DMS79 treated with DMSO at 0.1 percent for 48 hours (cell line): ENCODE data around the gene SGF29.
"Not testable (repeated sequence)": the region's sequence is repeated elsewhere in the genome, so short reads cannot be mapped to it uniquely, and the experiment has no call there.

ENCODE experiments used
- DNase-seq: peaks from one replicate; lab custom pipeline; 2025; lab: John Stamatoyannopoulos, UW

Gene SGF29

DNA sequence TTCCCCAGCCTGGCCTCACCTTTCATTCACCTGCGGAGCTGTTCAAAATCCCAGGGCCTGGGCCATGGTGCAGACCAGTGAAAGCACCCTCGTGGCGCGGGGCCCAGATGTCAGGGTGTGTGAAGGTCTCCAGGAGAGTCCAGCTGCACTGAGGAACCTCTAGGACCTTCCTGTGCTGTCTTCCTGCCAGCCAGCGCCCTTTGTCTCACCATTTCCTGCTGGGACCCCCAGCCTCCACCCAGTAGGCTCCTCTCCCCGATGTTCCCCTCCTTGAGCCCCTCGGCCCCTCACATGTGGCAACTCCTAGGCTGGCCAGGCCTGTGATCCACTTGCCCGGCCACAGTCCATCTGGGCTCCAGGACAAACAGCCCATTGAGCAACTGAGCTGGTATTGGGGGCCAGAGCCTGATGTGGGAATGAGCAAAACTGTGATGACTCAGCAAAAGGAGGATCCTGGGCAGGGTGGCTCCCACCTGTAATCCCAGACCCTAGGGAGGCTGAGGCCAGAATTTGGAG lies 42.5 kb downstream of the SGF29 start:
- no peak for DNase-seq

GRCh38 chr16:28596840-28597691 lies 43.3 kb downstream of the SGF29 start, which contains the start of gene SULT1A2:
Gene SULT1A2, minus strand, starts transcription at chr16:28597050. Its CDS starts 1,120 bp downstream, at chr16:28595930.
- no peak for DNase-seq

DNA sequence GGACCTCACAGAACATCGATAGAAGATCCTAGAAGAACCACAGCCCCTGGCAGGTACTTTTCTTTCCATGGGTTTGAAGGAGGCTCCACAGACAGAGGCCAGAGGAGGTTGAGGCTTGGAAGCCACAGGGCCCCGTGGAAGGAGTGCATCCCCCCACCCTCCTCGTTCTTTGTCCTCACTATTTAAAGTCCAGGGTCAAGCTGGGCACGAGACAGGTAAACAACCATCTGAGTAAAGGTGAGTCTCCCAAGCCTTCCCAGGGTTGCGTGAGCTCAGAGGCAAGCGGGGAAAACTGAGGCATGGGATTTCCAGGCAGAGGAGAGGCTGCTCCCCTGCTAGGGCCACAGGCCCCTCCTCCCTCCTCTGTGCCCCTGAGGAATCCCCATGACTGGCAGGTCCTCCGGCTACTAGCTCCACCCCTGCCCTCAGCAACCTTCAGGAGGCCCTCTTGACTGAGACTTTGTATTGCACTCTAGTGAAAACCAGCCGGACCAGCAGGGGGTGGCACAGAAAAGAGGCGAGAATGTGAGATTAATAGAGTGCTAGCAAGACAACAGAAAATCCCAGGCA lies 44.1 kb downstream of the SGF29 start:
- DNase-seq: no peak

- DNase-seq: not testable (repeated sequence)
Measured at GRCh38 chr16:28599377-28600285, 45.9 kb downstream of the SGF29 start.

- not testable (repeated sequence) for DNase-seq
Measured at GRCh38 chr16:28600965-28601364, 47.2 kb downstream of the SGF29 start.

DNA sequence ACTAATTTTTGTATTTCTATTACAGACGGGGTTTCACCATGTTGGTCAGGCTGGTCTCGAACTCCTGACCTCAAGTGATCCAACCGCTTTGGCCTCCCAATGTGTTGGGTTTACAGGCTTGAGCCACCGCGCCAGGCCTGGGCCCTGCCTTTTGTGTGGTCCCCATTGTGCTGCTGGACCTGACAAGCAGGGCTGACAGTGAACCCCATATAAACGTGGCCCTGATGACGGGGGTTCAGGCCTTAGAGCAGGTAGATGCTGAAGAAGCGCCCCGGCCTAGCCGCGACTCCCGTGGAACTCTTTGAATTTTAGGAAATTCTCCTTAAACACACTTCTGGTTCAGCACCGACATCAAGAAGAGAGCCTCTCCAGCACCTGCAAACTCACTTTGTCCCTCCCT lies 47.9 kb downstream of the SGF29 start:
- DNase-seq: not testable (repeated sequence)

GRCh38 chr16:28602062-28602461 lies 48.3 kb downstream of the SGF29 start:
- DNase-seq: not testable (repeated sequence)

- no peak for DNase-seq
Measured at GRCh38 chr16:28602529-28602928, 48.8 kb downstream of the SGF29 start.

DNA sequence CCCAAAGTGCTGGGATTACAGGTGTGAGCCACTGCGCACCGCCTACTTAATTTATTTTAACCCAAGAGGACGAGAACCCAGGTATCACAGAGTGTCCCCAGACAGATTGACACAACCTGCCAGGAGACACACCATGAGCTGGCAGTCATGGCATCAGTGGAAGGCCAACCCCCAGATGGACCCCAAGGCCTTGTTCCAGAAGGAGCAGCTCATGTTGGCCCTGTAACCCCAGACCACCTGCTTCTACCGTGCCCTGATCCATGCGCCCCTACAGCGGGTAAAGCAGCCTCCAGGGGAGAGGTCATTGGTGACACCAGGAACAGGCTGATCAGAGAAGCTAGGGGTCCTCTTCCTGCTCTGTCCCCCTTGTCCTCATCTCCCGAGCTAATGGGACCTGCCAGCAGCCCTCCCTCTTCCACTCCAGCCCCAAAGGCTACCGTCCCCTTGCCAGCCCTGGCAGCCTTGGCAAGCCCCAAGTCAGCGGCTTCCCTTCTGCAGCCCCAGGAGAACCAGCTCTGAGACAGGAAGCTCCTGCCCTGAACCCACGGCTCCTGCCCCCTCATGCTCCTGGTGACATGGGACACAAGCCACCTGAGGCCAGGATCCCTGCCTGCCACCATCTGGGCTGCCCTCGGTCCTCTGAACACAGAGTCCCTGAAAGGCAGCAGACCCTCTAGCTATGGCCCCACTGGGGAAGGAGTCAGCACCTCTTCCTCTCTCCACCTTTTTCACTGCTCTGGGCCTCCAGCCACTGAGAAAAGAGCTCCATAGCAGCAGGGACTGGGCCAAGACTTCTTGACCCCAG lies 49.9 kb downstream of the SGF29 start:
- DNase-seq: no peak

DNA sequence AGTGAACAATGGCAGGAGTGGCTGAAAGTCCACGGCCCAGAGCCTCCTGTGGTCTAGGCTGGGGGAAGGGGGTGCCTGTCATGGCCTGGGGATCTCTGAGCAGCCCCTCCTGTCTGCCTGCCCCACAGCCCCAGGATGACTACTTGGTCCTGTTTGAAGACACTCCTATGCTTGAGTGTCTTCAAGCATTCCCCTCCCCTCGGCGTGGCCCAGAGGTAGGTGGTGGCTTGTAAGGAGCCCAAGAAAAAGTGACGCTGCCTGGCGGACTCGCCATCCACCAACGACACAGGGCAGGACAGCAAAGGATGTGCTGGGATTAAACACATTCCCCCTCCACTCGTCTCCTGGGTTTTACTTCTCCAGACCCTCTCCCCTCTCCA lies 50.5 kb downstream of the SGF29 start:
- no peak for DNase-seq

- DNase-seq: no peak
Measured at GRCh38 chr16:28606291-28607115, 52.8 kb downstream of the SGF29 start.

DNA sequence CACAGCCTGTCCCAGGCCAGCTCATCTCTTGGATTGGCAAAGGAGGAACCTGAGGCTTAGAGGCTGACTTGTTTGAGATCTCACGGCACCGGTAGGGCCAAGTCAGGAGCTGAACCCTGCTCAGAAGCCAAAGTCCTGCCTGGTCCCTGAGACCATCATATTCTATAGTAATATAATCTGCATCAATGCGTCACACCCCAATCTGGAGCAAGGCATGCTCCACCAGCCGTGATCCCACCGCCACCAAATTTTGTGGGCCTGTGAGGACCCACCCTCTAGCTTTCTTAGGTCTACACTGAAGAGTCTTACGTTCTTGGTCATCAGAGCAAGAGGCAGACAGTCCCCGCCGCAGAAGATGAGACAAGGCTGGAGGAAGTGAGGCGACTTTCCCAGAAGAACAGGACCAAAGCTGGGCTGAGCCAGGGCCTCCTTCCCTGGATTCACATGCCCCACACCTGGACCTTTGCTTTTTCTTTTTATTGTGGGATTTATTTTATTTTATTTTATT lies 53.5 kb downstream of the SGF29 start:
- DNase-seq: no peak

DNA sequence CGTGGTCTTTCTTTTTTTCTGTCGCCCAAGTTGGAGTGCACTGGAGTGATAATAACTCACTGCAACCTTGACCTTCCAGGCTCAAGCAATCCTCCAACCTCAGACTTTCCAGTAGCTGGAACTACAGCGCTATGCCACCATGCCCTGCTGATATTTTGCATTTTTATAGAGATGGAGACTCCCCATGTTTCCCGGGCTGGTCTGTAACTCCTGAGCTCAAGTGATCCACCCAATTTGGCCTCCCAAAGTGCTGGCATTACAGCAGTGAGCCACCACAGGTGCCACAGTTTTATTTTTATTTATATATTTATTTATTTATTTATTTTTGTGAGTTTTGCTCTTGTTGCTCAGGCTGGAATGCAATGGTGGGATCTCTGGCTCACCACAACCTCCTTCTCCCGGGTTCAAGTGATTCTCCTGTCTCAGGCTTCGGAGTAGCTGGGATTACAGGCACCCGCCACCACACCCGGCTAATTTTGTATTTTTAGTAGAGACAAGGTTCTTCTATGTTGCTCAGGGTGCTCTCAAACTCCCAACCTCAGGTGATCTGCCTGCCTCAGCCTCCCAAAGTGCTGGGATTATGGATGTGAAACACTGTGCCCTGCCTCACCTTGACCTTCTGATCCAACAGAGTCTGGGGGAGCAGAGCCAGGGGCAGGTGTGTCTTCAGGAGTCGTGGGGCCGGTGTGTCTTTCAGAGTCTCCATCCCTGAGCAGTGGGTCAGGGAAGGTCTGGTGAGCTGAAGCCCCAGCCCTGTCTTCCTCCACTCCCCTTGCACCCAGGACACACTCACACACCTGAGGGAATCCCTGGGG lies 54.2 kb downstream of the SGF29 start:
- not testable (repeated sequence) for DNase-seq

GRCh38 chr16:28608496-28608808 lies 54.7 kb downstream of the SGF29 start:
- not testable (repeated sequence) for DNase-seq

DNA sequence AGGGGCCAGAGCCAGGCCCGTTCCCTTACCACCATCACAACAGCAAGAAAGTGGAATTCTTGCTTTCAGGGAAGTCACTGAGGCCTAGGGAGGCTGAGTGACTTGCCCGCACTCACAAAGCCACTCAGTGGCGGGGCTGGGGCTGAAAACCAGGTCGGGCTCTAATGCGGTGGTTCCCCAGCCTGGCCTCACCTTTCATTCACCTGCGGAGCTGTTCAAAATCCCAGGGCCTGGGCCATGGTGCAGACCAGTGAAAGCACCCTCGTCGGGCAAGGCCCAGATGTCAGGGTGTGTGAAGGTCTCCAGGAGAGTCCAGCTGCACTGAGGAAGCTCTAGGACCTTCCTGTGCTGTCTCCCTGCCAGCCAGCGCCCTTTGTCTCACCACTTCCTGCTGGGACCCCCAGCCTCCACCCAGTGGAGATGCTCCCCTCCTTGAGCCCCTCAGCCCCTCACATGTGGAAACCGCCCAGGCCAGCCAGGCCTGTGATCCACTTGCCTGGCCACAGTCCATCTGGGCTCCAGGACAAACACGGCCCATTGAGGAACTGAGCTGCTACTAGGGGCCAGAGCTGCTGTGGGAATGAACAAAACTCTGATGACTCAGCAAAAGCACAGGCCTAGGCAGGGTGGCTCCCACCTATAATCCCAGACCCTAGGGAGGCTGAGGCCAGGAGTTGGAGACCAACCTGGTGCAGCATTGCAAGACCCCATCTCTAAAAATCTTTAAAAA lies 55.3 kb downstream of the SGF29 start:
- DNase-seq: not testable (repeated sequence)

GRCh38 chr16:28609631-28610594 lies 56.2 kb downstream of the SGF29 start, which contains the start of gene SULT1A1:
Gene SULT1A1, minus strand, starts transcription at chr16:28610044. Its CDS starts 1,189 bp downstream, at chr16:28608855.
- DNase-seq: no peak

- no peak for DNase-seq
Measured at GRCh38 chr16:28610595-28611191, 57.0 kb downstream of the SGF29 start.
